ENCODE results near the gene FNDC3B. TPM values are rescaled to one million over a fixed set of nuclear protein-coding genes. Genes with fewer than 3 reads are reported as not detected.

The FNDC3B gene
- total and polyA plus RNA-seq, 2 donors from 2014 or later: 11.8 to 185 TPM

DNA sequence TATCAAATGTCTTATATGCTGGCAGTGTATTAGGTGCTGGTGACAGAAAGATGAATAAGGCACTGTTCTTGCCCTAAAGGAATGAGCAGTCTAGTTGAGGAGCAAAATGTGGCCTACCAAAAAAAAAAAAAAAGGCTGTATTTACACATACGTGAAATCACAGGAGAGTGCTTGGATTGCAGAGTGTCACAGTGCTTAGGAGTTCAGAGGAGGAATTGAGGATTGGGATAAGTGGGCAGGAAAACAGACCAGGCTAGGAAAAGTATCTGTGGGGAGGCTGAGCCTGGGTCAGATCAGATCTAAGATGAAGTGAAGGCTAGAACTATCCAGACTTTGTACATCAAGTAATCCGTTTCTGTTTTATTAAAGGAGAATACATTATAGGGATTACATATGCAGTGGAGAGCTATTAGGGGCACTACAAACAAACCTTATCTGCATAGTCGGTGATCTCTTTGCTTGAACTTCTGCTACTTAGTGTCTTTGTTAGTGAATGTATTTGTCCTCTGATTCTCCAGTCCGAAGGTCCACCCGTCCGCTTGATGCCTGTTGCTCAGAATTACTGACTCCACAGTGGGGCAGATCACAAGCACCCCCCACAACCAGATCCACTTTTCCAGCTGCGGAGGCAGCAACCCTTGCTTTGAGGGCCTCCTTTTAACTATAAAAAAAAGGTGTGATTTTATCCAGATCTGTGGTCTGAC, 80.0 kb downstream of the FNDC3B start:
- H3K4me1 ChIP-seq (ENCODE audit: control insufficient read depth in 2 of 3, insufficient read depth in 2 of 3, low read depth in 1 of 3, low read length in 3 of 3): peaks cover 0 to 7% (median 0%) of the 10 kb centered on the region in 3 donors

DNA sequence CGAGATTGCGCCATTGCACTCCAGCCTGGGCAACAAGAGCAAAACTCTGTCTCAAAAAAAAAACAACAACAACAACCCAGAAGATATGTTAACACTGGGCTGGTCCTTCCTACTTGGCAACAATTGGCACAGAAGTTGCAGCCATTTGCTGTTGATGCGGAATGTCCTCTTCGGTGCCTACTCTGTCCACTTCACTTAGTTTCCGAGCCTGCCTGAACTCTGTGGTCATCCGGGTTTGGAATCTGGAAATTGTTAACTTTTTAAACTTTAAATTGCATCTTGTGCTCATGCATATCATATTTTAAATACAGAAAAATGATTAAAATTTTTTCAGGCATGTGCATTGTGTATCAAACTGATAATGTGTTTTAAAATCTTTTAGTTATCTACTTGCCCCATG, 81.5 kb downstream of the FNDC3B start:
- H3K9me3 ChIP-seq (ENCODE audit: control insufficient read depth in 2 of 3, insufficient read depth in 1 of 3, low read length in 3 of 3): no peaks in the 10 kb centered on the region
- H3K36me3 ChIP-seq (ENCODE audit: control insufficient read depth in 2 of 3, insufficient read depth in 3 of 3, low read length in 3 of 3): peaks cover 0 to 2% (median 0%) of the 10 kb centered on the region in 3 donors
- H3K4me3 ChIP-seq (ENCODE audit: low read length in 3 of 3): no peak overlapping the region
- FAIRE-seq (no peak), DNase-seq (no peak)
- TF ChIP-seq, protein P1, sequence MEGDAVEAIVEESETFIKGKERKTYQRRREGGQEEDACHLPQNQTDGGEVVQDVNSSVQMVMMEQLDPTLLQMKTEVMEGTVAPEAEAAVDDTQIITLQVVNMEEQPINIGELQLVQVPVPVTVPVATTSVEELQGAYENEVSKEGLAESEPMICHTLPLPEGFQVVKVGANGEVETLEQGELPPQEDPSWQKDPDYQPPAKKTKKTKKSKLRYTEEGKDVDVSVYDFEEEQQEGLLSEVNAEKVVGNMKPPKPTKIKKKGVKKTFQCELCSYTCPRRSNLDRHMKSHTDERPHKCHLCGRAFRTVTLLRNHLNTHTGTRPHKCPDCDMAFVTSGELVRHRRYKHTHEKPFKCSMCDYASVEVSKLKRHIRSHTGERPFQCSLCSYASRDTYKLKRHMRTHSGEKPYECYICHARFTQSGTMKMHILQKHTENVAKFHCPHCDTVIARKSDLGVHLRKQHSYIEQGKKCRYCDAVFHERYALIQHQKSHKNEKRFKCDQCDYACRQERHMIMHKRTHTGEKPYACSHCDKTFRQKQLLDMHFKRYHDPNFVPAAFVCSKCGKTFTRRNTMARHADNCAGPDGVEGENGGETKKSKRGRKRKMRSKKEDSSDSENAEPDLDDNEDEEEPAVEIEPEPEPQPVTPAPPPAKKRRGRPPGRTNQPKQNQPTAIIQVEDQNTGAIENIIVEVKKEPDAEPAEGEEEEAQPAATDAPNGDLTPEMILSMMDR (IDR thresholded peaks at IDR 0.05; ENCODE audit: borderline replicate concordance, extremely low read depth, insufficient read depth): no peak
- H3K4me1 ChIP-seq (ENCODE audit: control insufficient read depth in 2 of 3, insufficient read depth in 2 of 3, low read depth in 1 of 3, low read length in 3 of 3): peaks cover 0 to 8% (median 3%) of the 10 kb centered on the region in 3 donors
- no peak overlapping the region for H3K27ac ChIP-seq (ENCODE audit: low read depth in 2 of 2, low read length in 2 of 2)
- intact Hi-C loops (cut with DNase I): no loop called here
- no peaks in the 10 kb centered on the region for H3K27me3 ChIP-seq (ENCODE audit: control insufficient read depth, insufficient read depth, low read length)
- H3K9ac ChIP-seq (ENCODE audit: low read length in 3 of 3): no peak overlapping the region

More for the DNA sequence above, 80.0 kb downstream of the FNDC3B start:
- TF ChIP-seq, protein P1 (IDR thresholded peaks at IDR 0.05; ENCODE audit: borderline replicate concordance, extremely low read depth, insufficient read depth): no peak
- intact Hi-C loops (cut with DNase I): no loop called here
- Histone ChIP-seq H3K36me3 (ENCODE audit: control insufficient read depth in 2 of 3, insufficient read depth in 3 of 3, low read length in 3 of 3) (peaks cover 2 to 10% (median 6%) of the 10 kb centered on the region in 3 donors), H3K9ac (ENCODE audit: low read length in 3 of 3) (no peak overlapping the region), H3K9me3 (ENCODE audit: control insufficient read depth in 2 of 3, insufficient read depth in 1 of 3, low read length in 3 of 3) (no peaks in the 10 kb centered on the region), H3K27ac (ENCODE audit: low read depth in 2 of 2, low read length in 2 of 2) (no peak overlapping the region), H3K4me3 (ENCODE audit: low read length in 3 of 3) (no peak overlapping the region), H3K27me3 (ENCODE audit: control insufficient read depth, insufficient read depth, low read length) (no peaks in the 10 kb centered on the region)
- FAIRE-seq (no peak), DNase-seq (no peak)

DNA sequence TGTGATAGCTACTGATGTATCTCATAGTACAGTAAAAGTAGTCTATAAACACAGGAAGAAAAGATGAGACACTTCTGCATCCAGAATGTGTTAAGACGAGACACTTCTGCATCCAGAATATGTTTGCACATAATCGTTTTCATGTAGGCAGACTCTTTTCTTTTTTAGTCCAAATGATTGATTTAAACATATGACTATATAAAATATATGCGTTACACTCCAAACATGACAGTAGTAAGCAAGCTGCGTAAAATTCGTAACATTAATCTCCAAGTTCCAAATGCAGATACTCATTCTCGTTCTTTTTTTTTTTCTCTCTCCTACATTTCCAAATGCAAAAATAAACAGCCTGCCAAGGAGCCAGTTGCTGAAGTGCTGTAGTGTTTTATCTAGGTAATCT, 82.6 kb downstream of the FNDC3B start:
- Histone ChIP-seq H3K4me1 (ENCODE audit: control insufficient read depth in 2 of 3, insufficient read depth in 2 of 3, low read depth in 1 of 3, low read length in 3 of 3) (peaks cover 4 to 17% (median 7%) of the 10 kb centered on the region in 3 donors), H3K27ac (ENCODE audit: low read depth in 2 of 2, low read length in 2 of 2) (no peak overlapping the region), H3K36me3 (ENCODE audit: control insufficient read depth in 2 of 3, insufficient read depth in 3 of 3, low read length in 3 of 3) (peaks cover 0 to 2% (median 0%) of the 10 kb centered on the region in 3 donors), H3K4me3 (ENCODE audit: low read length in 3 of 3) (no peak overlapping the region), H3K9me3 (ENCODE audit: control insufficient read depth in 2 of 3, insufficient read depth in 1 of 3, low read length in 3 of 3) (no peaks in the 10 kb centered on the region), H3K9ac (ENCODE audit: low read length in 3 of 3) (no peak overlapping the region), H3K27me3 (ENCODE audit: control insufficient read depth, insufficient read depth, low read length) (no peaks in the 10 kb centered on the region)
- FAIRE-seq (no peak), DNase-seq (no peak)
- TF ChIP-seq, protein P1 (IDR thresholded peaks at IDR 0.05; ENCODE audit: borderline replicate concordance, extremely low read depth, insufficient read depth): no peak
- intact Hi-C loops (cut with DNase I): no loop called here
